Stimulated activated CD8-positive, alpha-beta memory T cell treated with anti-CD3 and anti-CD28 coated beads, Interleukin-7, amount 100 ng/mL, for 1 hour (primary cell): ENCODE data around the gene KRT4.

Experiments used
- DNase-seq, 2 donors: peaks; one replicate each; pipeline ENCODE4 v3.0.0-alpha.2; 2020; ENCODE audit warnings: low read depth in 2 of 2

Gene KRT4

DNA sequence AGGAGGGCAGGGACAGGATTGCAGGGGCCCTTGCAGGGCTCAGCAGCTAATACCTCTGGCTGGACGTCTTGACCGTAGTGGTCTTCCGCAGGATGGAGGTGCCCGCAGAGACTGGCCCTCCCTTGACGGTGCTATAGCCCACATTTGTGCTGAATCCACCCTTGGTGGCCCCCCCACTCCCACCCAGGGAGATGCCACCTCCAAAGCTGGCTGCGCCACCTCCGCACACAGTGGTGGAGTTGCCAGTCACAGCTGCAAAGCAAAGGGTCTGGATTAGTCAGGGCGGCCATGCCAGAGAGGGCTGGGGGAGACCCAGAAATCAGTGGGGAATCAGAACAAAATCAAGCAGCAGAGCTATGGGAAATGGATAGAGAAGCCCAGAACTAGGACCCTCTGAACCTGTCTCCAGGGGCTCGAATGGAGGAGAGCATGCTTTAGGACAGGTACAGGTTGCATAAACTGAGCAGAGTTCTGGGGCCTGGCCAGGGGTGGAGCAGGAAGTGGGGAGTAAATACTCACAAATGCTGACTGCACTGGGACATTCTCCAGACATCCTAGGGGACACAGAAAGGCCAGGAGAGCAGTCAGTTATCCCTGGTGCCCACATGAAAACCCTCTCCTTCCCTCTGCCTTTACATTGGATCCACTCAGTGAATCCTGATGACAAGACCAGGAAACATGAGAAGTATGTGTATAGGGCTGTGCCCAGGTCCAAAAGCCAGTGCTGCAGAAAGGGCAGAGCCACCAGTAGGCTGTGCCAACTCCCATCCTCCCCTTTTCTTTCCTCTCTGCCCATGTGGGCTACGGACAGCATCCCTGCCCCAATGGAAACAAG lies 8.1 kb upstream of the KRT4 start:
- DNase-seq = no peak

DNA sequence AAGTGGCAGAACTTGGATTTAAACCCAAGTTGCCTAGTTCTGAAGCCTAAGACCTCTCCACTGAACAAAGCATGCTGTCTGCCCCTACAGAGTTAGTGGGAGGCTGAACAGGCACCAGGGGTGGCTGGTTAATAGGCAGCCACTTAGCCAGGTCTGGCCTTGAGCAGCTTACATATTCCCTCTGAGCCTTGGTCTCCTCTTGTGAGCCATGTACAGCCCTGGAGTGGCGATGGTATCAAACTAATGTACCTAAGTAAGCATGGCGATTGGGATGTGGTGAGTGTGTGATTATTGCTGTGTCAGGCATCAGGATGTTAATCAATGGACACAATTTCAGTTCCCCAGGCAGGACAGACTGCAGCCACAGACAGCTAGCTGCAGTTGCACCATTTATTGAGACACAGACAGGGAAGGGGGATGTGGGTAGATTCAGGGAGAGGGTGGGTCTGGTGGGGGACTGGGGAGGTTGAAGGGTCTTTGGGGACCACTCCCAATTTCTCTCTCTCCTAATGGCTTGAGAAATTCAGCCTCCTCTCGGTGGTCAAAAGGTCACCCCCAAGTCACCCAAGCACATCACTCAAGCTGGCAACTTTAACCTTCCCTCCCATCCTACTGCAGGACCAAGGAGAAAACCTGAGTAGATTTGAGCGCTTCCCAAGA lies 7.3 kb upstream of the KRT4 start:
- DNase-seq = no peak

DNA sequence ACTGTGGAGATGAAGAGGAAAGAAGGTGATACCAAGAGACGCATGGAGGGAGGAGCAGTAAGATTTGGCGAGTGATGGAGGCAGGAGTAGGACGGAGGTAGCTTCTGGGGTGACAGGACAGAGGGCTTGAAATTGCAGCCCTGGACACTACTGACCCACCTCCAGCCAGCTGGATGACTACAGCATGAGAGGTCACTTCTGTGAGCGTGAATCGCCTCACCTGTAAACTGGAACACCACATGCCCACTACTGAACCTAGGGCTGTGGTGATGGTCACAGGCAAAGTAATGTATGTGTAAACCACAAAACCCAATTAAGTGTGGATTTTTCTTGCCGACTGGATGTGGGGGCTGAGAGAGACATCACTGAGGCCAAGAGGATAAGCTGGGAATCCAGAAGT lies 6.6 kb upstream of the KRT4 start:
- no peak for DNase-seq

GRCh38 chr12:52819731-52820510 lies 6.0 kb upstream of the KRT4 start:
- no peak for DNase-seq

DNA sequence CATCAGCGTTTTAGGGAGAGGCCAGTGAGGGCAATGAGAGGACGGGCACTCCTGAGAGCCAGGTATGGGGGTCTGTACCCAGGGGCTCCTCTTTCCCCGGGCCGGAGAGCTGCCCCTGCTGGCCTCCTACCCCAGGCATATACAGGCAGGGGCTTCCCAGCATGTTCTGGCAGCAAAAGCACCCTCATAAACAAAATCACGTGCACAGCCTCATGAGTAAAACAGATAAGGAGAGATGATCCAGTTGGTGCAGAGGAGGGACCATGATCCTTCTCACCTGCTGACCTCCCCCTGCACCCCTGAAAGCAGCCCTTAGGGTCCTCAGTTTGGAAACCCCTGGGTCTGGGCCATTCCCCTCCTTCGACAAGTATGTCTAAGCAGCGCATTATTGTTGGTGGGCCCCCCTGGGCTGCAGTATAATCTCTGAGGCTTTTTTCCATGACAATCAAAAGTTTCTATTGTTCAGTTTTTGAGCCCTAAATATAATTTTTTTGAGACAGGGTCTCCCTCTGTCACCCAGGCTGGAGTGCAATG lies 5.0 kb upstream of the KRT4 start:
- no peak for DNase-seq

- no peak for DNase-seq
Measured at GRCh38 chr12:52818388-52818787, 4.5 kb upstream of the KRT4 start.

DNA sequence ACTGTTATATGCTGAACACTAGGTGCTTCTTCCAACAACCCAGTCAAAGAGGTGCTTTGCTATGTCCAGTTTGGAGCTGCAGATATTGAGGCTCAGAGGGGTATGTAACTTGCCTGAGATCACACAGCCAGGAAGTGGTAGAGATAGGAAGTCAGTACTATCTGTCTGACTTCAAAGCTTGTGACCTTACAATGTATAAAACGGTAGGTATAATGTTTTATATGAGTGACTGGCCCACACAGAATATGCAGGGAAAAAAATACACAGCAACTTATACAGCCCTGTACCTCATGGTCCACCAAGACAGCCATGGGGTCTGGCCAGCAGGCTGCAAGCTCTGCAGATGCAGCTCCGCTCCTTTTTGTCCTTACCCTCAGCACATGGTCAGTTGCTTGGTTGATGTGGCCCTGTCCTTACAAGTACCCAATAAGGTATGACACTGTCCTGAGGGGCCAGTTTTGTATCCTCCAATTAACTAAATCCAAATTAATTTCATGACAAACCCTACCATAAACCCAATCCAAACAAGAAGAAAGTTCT lies 3.9 kb upstream of the KRT4 start:
- no peak for DNase-seq

DNA sequence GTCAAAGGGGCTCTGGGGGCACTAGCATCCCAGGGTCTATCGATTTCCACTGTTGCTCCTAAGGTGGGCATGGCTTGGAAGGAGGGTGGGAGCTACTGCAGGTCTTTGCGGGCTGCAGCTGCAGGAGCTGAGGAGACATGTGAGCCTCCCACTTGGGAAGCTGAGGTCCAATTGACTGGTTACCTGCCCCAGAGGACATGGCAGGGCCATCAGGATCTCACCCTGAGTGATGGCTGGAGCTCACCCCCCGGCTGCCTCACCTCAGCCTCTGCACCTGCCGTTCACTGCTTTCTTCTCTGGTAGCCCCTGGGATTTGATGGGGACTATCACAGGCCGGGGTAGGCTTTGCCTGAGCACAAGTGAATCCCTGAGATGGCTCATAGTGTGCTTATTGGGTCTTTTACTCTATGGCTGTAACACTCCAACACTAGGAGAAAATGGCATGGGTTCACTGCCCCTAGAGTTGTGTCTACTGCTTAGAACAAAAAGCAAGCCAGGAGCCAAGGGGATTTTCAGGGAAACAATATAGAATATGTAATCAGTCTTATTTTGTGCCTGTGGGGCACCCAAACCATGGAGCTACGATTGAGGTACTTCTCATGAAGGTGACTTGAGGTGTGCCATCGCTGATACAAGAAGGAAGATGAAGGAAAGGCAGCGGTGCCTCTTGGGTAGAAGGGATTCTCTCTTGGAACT lies 3.2 kb upstream of the KRT4 start:
- DNase-seq = no peak

- no peak for DNase-seq
Measured at GRCh38 chr12:52815676-52816588, 2.0 kb upstream of the KRT4 start.

- no peak for DNase-seq
Measured at GRCh38 chr12:52815161-52815560, 1.2 kb upstream of the KRT4 start.

GRCh38 chr12:52814710-52815155 lies 817 bp upstream of the KRT4 start:
- no peak for DNase-seq

- DNase-seq = no peak
Measured at GRCh38 chr12:52813203-52813819, 605 bp downstream of the KRT4 start.

- DNase-seq = no peak
Measured at GRCh38 chr12:52812749-52813148, 1.2 kb downstream of the KRT4 start.

- DNase-seq = no peak
Measured at GRCh38 chr12:52812073-52812400, 1.9 kb downstream of the KRT4 start.

- DNase-seq = no peak
Measured at GRCh38 chr12:52811191-52812072, 2.5 kb downstream of the KRT4 start.

GRCh38 chr12:52810554-52810953 lies 3.4 kb downstream of the KRT4 start:
- DNase-seq = no peak

GRCh38 chr12:52809166-52809565 lies 4.8 kb downstream of the KRT4 start:
- no peak for DNase-seq

DNA sequence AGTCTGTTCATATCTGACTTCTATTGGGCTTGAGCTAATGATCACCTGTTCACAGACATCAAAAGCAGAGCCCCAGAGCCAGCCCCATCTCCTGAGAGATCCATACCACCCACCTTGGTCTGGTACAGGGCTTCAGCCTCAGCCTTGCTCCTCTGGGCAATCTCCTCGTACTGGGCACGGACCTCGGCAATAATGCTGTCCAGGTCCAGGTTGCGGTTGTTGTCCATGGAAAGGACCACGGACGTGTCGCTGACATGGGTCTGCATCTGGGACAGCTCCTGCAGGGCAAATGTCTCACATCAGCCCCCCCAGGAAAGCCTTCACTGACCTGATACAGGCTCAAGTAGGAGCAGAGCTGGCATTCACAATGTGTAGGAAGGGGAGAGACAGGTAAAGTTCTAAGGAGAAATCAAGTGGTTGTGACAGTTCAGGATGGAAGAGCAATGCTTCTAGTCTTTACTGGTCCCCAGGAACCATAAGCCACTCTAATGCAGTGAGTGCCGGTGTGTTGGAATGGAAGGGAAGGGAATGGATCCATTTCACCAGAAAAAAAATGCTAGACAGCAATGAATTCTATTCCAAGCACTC lies 5.2 kb downstream of the KRT4 start:
- no peak for DNase-seq
